Activated CD8-positive, alpha-beta memory T cell treated with anti-CD3 and anti-CD28 coated beads for 48 hours (primary cell): Measurements from ENCODE around the gene HMG20B.
A peak's percentile ranks its signal among the peaks of the same experiment; 100 is the strongest.

ENCODE experiments used
- DNase-seq, 3 experiments: peaks; one replicate each; pipeline ENCODE4 v3.0.0-alpha.2; 2020; ENCODE audit warnings: low read depth in 2 of 3, low spot score in 2 of 3

HMG20B gene

DNA sequence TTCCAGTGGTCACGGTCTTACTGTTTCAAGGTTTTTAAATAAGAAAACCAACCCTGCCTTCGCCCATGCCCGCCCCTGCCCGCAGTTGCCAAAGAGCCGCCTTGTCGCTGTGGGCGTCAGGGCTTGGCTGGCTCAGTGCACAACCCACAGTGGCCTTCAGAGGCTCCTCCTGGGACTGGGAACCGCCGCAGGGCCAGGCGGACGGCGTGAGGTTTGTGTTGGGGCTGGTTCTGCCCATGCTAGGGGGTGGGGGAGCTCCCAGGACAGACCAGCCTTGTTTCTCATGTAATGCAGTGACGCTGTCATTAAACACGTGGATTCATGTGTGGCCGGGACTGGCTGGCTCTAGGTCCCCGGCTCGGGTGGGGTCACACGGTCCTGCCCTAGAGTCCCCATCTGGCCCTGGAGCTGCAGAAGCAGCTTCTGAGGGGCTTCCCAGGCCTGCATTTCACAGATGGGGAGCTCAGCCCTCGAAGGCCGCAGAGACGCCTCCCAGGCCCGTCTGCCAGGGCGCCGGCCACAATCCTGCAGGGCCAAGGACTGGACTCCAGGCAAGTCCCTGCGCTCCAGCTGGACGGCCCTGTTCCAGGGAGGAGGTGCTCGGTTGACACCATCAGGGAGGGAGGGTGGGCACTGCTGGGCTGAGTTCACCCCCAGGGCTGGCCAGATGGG, 36.2 kb upstream of the HMG20B start:
- DNase-seq, result no peak

DNA sequence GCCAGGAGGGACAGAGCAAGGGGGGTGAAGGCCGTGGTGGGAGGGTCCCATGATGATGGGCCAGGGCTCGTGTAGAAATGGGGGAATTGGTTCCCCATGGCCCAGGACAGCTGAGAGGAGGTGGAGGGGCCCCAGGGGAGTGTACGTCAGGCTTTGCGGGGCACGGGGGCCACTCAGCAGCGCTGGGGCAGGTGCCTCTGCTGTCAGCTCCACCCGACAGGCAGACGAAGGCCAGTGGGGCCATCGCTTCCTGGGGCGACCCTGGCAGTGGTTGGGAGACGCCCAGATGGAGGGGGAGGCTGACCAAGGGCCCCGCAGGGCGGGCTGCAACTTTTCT, 35.7 kb upstream of the HMG20B start:
- DNase-seq, result no peak

DNA sequence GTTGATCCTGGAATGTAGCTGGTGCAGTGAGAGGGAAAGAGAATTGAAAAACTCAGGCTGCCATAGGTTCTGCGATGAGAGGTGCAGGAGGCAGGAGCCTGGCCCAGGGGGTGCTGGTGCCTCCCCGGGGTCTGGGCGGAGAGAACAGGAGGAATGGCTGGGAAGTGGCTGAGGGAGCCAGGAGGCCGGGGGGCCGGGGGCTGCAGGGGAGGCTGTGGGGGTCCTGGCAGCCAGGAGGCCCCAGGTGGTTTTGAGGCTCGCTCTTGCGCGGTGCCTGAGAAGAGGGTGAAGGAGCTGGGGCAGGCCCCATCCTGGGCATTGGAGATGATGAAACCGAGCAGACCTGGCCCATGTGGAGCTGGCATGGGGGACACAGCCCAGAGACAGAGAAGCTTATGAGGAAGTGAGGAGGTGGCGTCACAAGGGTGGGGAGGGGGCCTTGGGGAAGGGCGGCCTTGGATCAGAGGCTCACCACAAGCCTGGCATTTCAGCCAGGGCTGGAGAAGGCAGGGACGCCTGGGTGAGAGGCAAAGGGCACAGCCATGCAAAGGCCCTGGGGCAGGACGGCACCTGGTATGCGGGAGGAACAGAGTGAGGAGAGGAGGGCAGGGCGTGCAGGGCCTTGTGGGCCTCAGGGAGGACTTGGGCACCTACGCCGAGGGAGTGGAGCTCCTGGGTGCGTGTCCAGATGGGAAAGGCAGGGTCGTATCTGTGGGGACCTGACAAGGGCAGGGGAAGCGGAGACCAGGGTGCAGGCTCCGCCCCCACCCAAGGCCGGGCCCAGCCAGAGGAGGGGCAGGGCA, 35.1 kb upstream of the HMG20B start:
- no peak for DNase-seq

DNA sequence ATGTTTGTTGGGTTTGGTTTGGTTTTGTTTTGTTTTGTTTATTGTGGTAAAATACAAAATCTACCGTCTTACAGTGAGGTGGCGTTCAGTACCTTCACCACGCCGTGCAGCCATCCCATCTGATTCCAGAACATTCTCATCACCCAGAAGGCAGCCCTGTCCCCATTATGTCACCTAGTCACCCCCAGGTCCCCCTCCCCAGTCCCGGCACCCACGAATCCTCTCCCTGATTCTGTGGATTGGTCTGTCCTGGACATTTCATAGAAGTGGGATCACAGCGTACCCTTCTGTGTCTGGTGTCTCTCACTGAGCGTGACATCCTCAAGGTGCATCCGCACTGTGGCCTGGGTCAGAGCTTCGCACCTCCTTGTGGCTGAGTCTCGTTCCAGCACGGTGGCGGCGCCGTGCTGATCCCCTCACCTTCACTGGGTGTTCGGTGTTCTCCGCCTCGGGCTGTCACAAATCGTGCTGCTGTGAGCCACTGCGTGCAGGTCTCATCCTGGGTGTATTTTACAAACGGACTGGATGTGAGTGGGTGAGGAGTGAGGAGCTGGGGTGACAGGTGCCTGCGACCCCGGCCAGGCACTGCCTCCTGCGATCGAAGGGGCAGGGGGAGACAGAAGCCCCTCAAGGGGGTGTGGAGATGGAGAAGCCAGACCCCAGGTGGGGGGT, 34.4 kb upstream of the HMG20B start:
- no peak for DNase-seq

DNA sequence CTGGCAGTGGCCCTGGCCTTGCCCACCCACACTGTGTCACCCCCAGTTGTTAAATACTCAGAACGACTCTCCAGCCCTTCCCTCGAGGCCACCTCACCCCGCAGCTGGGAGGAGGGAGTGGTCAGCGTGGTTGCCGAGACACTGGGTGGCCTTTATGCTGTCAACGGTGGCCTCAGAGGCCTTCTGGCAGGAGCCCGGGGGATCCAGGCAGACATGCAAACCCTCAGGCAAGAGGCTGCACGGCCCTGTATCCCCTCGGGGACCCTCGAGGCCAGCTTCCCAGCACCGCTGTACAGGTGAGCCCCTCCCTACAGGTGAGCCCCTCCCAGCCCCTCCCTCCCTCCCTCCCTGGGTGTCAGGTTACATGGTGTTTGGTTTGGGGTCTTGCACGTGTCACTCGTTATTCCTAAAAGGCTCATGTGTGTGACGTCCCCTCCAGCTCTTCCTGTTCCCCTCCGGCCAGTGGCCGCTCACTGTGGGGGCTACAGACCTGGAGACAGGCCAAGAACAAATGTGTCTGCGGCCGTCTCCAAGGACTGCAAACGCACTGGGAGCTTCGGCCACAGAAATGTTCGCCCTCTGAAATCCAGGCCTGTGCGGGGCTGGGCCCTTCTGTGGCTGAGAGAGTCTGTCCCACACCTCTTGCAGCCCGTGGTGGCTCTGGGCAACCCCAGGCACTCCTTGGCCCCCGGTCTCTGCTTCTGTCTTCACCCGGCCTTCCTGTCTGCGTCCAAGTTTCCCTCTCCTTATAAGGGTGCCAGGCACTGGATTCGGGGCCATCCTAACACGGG, 33.6 kb upstream of the HMG20B start, which contains the start of gene TEKTIP1:
TEKTIP1 (plus strand) TSS at position 210 of the 791 bp plus-strand sequence; CDS start at position 214, 4 bp downstream.
- DNase-seq, result no peak

DNA sequence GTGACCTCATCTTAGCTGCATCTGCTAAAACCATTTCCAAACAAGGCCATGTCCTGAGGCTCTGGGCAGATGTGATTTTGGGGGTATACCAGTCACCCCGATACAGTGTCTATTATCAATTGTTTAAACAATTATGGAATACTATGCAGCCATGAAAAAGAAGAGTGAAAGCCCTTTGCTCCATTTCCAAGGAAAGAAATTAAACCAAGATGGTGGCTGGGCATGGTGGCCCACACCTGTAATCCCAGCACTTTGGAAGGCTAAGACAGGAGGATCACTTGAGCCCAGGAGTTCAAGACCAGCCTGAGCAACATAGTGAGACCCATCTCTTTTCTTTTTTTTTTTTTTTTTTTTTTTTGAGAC, 33.0 kb upstream of the HMG20B start:
- no peak for DNase-seq

DNA sequence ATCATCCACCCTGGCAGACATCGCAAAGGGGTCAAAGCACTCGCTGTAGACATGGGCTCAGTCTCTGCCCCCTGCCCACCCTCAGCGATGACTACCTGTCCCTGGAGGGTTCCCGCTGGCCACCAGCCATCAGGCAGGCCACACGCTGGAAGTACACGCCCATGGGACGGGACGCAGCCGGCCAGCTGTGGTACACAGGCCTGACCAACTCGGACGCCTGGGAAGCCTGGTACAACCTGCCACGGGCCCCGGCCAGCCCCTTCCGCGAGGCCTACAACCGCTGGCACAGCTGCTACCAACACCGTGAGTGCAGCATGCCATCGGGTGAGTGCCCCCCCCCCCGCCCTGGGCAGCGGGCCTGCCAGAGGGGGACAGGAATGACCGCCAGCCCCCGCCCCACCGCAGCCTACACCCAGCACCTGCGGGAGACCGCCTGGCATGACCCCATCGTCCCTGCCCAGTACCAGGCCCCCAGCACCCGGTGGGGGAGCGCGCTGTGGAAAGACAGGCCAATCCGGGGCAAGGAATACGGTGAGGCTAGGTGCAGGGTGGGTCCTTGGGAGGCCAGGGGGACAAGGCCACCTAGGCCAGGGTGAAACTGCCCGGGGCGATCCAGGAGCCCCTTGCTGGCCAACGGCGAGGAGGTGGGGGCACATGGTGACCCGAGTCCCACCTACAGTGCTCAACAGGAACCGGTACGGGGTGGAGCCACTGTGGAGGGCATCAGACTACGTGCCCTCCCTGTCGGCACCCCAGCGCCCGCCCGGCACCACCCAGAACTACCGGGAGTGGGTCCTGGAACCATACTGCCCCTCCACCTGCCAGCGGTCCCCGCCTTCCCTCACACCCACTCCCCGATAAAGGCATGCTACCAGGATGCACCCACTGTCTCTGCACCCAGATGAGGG, 29.3 kb upstream of the HMG20B start:
- no peak for DNase-seq

DNA sequence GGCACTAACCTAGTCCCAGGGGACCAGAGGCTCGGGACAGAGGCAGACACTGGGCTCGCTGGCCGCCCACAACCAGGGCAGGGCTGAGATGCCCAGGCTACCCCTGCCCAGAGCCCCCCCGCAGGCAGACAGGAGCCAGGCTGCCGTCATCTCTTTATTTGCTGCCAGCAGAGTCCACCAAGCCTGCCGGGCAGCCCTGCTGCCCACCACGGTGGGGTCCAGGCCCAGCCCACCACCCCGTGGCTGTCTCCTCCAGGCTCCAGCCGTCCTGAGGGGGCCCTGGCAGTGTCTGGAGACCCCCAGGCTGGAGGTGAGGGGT, 28.7 kb upstream of the HMG20B start:
- no peak for DNase-seq

DNA sequence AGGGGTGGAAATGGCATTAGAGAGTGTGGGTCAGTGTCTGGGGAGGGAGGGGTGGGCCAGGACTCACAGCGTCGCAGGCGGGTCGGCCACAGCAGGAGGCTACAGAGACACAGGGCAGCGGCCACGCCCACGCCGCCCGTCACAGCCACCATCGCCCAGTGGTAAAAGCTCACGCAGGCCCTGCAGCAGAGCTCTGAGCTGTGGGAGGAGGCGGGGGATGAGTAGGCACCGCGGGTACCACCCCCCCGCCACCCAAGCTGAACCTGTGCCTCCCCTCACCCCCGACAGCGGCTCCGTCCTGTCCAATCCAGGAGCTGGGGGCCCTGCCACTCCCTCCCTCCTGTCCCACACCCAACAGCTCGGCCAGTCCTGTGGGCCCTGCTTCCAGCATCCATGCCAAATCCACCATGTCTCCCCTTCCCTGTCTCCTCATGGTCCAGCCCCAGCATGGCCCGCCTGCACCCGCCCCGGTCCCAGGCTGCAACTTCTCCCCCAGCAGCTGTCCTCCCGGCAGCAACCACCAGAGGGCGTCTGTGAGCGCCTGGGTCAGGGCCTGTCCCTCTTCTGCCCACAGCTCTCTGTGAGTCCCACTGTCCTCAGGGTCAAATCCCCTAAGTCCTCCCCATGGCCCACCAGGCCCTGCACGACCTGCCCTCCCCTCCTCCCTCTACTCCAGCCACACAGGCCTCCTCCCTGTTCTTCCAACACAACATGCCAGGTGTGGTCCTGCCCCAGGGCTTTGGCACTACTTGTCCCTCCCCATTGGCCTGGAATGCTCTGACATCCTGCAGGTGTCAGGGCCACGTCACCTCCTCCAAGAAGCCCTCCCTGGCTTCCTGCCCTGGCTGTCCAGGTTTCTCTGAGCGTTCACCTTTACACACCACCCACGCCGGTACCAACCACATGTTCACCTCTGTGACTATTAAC, 27.7 kb upstream of the HMG20B start:
- peak; percentile 52 to 96 (median 90) for DNase-seq

DNA sequence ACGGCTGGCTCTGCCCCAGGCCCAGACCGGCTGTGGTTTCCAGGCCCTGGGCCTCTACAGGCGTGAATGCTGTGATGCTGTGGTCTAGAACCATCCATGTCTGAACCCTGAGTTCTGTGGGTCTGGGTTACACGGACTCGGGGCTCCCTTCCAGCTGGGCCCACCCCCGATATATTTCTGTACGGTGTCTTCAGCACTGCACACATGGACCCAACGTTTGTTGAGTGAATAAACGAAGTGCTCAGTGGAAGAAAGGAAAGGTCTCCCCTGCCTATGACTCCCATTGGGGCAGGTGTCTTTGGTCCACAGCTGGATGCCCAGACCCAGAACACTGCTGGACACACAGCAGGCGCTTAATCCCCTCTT, 27.1 kb upstream of the HMG20B start:
- DNase-seq, result no peak

DNA sequence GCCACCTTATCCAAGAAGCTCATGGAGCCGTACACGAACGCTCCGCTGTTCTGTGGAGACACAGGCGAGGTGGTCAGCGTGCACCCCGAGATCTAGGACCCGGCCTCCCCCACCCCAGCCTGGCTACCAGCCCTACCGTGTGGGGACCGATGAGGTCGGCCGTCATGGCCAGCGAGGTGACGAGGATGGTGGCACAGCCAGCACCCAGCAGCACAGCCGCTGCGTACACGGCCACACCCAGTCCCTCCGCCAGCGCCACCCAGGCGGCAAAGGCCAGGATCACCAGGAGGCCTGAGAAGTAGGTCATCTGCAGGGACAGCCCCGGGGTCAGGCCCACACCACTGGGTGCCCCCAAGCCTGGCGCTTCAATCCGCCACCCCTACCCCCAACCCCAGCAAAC, 26.6 kb upstream of the HMG20B start:
- DNase-seq, result no peak

DNA sequence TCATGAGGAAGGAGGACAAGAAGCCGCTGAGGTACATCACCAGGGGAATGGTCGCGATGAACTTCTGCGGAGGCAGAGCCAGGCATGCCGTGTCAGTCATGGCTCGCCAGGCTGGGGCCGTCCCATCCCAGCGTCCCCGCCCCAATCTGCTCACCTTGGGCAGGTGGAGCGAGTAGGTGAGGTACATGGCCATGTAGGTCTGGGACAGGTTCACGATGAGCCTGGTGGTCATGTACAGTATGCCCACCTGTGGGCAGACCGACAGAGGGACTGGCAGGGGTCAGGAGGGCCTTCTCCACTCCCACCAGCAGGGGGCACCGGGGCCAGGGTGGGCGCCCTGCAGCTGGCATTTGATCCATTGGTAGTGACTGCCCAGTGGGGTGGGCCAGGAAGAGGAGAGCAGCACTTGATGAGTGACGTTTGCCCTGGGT, 25.4 kb upstream of the HMG20B start:
- DNase-seq, result no peak

DNA sequence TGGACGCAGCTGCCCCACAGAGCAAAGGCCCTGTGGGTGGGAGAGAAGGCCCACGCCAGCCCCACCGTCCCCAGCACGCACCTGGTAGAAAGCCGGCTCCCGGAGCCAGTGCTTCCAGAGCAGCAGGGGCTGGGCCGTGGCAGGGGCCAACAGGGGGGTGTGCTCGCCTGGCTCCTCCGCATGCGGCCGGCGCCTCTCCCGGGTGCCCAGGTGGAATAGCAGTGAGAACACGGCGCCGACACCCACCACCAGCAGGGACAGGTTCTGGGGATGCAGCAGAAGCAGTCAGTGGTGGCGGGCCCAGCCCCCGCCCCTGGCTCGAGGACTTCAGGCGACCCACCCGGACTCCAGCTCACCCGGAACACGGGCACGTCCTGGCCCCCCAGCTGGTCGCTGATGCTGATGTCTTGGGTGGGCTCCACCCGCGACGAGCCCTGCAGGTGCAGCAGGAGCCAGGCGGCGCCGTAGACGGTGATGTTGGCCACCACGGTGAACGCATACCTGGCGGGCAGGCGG, 24.9 kb upstream of the HMG20B start:
- no peak for DNase-seq

DNA sequence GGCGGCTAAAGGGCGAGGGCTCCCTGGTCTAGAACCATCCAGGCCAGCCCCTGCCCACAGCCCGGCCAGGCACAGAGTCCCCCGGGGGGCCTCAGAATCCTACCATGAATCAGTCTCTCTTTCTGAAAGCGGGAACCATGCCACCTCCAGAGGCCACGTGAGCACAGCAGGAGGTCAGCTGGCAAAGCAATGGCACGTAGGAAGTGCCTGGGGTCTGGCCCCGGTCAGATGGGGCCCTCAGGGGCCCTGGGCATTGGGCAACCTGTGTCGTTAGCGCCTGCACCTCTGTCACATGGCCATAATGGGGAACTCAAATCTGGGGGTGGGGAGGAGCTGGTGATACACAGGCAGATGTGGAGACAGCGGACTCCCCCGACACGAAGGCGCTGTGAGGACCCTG, 24.1 kb upstream of the HMG20B start:
- no peak for DNase-seq

DNA sequence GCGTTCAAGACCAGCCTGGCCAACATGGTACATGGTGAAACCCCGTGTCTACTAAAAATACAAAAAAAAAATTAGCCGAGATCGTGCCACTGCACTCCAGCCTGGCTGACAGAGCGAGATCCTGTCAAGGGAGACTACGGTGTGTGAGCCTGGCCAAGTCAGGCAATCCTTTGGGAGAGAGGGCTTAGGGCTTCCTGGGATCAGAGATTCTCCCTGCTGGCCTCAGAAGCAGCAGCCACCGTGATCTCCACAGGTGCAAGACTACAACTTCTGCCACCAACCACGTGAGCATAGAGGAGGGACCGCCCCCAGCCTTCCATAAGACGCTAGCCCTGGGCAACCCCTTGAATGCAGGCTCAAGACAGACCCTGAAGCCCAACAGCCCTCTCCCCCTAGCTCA, 22.9 kb upstream of the HMG20B start:
- DNase-seq, result no peak

DNA sequence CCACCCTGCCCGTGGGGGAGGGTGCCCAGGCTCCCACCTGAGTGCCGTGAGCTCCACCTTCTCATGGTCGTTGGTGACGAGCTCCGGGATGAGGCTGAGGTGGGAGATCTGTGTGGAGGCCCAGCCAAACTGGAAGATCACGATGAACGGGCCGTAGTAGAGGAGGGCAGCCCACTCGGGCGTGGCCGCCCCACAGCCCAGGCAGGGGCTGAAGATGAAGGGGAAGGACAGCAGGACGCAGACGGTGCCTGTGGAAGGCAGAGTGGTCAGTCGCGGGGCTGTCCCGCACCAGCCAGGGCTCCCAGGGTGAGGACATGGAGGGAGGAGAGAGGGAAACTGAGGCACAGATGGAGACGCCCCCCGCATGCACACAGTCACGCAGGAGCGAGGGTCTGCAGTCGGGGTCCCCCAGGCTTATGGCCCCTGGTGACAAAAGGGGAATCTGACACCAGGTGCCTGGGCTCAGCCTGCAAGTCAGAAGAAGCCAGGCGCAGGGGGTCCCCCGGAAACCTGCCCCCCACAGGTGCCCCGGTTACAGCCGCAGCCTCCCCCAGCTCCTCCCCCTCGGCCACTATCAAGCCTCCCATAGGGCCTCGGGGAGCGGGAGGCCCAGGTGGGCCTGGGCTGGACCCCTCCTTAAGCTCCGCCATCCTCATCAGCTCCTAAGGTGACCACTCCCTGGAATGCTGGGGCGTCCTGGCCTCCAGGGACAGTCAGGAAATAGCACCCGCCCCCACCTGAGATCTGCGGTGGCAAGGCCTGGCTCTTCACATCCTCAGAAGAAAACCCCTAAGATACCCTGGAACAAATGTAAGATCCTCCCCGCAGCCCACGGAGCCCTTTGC, 21.6 kb upstream of the HMG20B start:
- no peak for DNase-seq

DNA sequence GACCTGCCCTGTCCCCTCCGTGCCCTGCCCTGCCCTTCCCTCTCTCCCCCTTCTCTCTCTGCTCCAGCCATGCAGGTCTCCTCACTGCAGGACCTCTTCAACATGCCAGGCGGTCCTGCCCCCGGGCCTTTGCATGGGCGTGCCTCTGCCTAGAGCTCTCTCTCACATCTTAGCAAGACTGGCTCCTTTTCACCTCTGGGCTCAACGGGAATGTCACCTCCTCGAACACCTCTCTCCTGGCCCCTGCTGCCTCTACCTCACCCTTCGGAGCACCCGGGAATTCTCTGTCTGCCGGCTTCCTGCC, 21.0 kb upstream of the HMG20B start:
- DNase-seq, result no peak

DNA sequence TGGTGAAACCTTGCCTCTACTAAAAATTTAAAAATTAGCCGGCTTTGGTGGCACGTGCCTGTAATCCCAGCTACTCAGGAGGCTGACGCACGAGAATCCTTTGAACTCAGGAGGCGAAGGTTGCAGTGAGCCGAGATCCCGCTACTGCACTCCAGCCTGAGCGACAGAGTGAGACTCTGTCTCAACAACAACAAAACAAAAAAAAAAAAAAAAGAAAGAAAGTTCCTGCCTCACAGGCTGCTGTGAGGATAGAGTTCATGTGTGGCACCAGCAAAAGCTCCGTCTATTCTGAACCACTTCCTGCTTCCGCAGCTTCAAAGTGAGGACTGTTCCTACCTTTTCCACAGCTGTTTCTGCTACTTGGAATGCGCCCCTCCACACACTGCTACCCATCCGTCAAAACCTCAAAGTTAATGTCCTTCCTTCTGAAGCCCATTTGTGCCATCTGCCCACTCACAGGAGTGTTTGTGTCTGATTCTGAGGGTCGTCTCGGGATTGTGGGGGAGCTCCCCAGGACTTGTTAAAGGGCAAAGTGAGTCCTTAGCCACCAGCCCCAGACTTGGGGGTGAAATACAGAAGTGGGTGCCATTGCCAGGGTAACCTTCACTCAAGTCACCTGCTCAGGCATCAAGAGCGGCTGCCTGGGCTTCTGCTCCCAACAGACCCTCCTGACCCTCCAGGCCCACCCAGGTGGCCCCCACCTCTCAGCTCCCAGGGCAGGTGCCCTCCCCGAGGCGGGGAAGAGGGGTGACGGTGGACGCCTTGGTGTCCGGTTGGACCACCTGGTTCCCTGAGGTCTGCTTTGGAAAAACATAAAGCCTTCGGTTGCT, 18.3 kb upstream of the HMG20B start:
- DNase-seq, result no peak
